8988T (cell line): Measurements from ENCODE around the gene MICAL2.

Experiments used
- DNase-seq: peaks from one replicate; pipeline ENCODE4 v3.0.0; 2011

The MICAL2 gene

GRCh38 chr11:12160231-12160630 is 49.8 kb downstream of the MICAL2 start:
- no peak for DNase-seq

- DNase-seq: no peak
Observed at GRCh38 chr11:12160680-12161079, 50.3 kb downstream of the MICAL2 start.

- no peak for DNase-seq
Observed at GRCh38 chr11:12161137-12161536, 50.7 kb downstream of the MICAL2 start.

GRCh38 chr11:12161603-12162350 is 51.4 kb downstream of the MICAL2 start:
- no peak for DNase-seq

- DNase-seq: no peak
Observed at GRCh38 chr11:12162652-12163051, 52.3 kb downstream of the MICAL2 start.

- DNase-seq: no peak
Observed at GRCh38 chr11:12163181-12163941, 53.0 kb downstream of the MICAL2 start.

- no peak for DNase-seq
Observed at GRCh38 chr11:12164061-12165014, 53.9 kb downstream of the MICAL2 start.

- DNase-seq: no peak
Observed at GRCh38 chr11:12165237-12165875, 55.0 kb downstream of the MICAL2 start.

- no peak for DNase-seq
Observed at GRCh38 chr11:12166299-12167060, 56.1 kb downstream of the MICAL2 start.

- DNase-seq: no peak
Observed at GRCh38 chr11:12167061-12168000, 56.9 kb downstream of the MICAL2 start.

GRCh38 chr11:12168114-12168513 is 57.7 kb downstream of the MICAL2 start:
- no peak for DNase-seq

- DNase-seq: no peak
Observed at GRCh38 chr11:12169822-12170221, 59.4 kb downstream of the MICAL2 start.

- DNase-seq: no peak
Observed at GRCh38 chr11:12170501-12170900, 60.1 kb downstream of the MICAL2 start.

GRCh38 chr11:12170984-12171383 is 60.6 kb downstream of the MICAL2 start:
- DNase-seq: no peak

GRCh38 chr11:12171921-12172320 is 61.5 kb downstream of the MICAL2 start:
- no peak for DNase-seq

GRCh38 chr11:12172493-12173013 is 62.2 kb downstream of the MICAL2 start:
- DNase-seq: no peak

- no peak for DNase-seq
Observed at GRCh38 chr11:12173111-12173510, 62.7 kb downstream of the MICAL2 start.

- no peak for DNase-seq
Observed at GRCh38 chr11:12174128-12174476, 63.7 kb downstream of the MICAL2 start.

GRCh38 chr11:12174477-12175143 is 64.2 kb downstream of the MICAL2 start:
- DNase-seq: no peak

GRCh38 chr11:12175694-12176241 is 65.4 kb downstream of the MICAL2 start:
- no peak for DNase-seq
